LNCAP (cell line): ENCODE measurements around the gene GREB1.

Experiments
- TF ChIP-seq, protein P1 (sequence below): fragments of 450-650 bp; IDR thresholded peaks from 2 replicates; pipeline ENCODE4 v1.5.1; 2017; ENCODE audit warnings: mild to moderate bottlenecking

GREB1 gene

DNA sequence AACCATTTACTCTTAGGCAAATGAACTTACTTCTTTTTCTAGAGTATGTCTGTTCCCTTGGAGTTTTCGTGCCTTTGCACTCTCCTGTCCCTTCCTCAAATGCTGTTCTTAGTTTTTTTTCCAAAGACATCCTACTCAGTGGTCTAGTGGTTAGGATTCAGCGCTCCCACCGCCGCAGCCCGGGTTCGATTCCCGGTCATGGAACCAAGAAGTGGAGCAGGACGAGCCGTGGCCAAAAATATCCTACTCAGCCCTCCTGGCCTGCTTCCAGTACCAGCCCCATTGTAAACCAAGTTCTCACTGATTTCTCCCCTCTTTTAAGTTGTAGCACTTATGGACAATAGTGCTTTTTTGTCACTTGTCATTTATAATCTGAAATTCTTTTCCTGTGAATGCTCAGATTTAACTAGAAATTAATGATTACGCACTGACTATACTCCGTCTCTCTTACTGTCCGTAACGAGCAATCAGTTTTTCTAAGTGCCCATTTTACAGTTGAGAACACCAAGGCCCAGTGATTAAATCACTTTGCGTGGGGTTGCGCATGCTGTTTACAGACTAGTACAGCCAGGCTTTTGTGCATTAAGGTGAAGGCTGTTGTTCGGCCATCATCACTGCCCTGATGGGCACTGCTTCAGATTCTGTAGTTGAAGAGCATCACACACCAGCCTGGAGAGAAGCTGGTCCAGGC lies 17.9 kb downstream of the GREB1 start:
- TF ChIP-seq, protein P1, sequence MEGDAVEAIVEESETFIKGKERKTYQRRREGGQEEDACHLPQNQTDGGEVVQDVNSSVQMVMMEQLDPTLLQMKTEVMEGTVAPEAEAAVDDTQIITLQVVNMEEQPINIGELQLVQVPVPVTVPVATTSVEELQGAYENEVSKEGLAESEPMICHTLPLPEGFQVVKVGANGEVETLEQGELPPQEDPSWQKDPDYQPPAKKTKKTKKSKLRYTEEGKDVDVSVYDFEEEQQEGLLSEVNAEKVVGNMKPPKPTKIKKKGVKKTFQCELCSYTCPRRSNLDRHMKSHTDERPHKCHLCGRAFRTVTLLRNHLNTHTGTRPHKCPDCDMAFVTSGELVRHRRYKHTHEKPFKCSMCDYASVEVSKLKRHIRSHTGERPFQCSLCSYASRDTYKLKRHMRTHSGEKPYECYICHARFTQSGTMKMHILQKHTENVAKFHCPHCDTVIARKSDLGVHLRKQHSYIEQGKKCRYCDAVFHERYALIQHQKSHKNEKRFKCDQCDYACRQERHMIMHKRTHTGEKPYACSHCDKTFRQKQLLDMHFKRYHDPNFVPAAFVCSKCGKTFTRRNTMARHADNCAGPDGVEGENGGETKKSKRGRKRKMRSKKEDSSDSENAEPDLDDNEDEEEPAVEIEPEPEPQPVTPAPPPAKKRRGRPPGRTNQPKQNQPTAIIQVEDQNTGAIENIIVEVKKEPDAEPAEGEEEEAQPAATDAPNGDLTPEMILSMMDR, result no peak

- TF ChIP-seq, protein P1, result no peak
Observed at GRCh38 chr2:11552260-11552638, 18.4 kb downstream of the GREB1 start.

DNA sequence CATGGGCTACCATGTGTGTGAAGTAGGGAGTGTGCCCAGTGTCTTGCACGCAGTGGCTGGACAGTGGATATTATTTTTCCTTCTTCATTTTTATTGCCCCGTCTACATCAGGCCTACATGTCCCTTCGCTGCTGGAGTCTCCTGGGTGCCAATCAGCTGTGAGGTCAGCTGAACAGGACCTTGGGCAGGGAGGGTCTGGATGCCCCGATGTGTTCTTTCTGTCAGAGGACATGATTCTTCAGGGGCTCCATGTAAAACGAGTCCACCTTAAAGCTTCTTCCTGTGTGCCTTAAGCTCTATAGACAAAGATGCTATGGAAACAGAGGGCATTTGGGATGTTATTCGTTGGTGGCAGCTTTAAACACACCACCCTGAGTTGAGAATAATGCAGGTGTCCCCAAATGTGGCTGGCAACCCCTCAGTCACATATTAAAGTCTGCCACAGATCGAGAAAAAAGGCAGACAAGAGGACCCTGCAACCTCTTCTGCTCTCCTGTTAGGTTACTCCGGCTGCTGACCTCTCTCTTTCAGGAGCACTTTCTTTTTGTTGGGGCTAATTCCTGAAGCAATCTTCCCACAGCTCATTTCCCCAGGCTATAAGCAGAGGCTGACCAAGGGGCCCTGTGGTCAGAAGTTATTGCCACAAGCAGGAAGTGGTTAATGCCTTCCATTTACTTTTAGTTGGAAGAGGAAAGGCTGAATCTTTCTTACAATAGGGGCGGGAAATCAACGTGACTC lies 20.0 kb downstream of the GREB1 start:
- TF ChIP-seq, protein P1, result no peak

DNA sequence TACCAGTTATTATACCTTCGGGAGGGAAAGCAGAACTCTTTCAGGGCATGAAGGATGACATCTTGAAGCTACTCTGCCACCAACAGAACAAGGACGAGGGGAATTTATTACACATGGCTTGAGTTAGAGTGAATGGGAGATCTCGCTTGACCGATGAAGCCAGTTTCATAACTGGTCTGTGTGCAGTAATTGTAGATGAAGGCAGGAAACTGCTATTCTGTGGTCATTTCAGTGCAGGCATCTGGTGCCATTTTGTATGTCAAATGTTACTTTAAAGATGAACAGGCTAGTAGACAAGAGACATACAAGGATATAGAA lies 20.5 kb downstream of the GREB1 start:
- TF ChIP-seq, protein P1, result no peak

- TF ChIP-seq, protein P1, result no peak
Observed at GRCh38 chr2:11556101-11556806, 22.4 kb downstream of the GREB1 start.

- TF ChIP-seq, protein P1, result no peak
Observed at GRCh38 chr2:11558214-11558886, 24.5 kb downstream of the GREB1 start.

DNA sequence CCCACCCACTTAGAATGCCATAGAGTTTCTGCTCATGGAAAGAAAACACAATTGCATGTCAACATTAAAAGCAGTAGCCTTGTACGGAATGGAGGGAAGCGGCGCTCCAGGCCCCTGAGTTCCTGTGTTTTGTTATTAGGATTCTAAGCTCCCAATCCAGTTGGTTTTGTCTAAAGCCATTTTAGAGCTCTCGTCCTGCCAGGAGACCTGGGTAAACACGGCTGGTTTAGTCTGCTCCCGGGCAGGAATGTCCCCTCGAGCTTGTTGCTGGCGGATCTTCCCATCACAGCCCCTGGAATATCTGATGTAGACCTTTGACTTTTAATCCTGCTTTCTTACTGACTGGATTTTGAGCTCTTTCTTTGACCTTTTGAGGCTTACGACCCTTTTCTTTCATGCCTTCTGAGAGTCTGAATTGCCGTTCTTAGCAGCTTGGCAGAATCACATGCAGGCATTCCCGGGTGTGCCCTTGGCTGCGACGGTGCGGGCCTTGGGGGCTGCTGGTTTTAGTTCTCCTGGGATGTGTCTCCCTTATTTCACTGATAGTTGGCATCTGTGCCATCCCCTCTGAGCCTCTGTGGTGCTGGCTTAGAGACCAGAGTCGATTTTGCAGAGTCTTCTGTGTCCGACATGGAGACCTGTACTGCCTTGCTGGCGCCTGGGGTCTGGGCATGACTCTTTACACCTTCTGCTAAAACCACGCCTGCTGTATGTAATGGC lies 25.4 kb downstream of the GREB1 start:
- TF ChIP-seq, protein P1, result no peak
